ENCODE data around the gene TRIM36. TPM values are rescaled to one million over a fixed set of nuclear protein-coding genes. Genes with fewer than 3 reads are reported as not detected.

Gene TRIM36
- total and polyA plus RNA-seq, 10 of the 15 experiments (the other 5 are each of a cell fraction or from before 2014, with no cell fraction given): 0.01 to 0.09 (median 0.07) TPM; not detected in 6

DNA sequence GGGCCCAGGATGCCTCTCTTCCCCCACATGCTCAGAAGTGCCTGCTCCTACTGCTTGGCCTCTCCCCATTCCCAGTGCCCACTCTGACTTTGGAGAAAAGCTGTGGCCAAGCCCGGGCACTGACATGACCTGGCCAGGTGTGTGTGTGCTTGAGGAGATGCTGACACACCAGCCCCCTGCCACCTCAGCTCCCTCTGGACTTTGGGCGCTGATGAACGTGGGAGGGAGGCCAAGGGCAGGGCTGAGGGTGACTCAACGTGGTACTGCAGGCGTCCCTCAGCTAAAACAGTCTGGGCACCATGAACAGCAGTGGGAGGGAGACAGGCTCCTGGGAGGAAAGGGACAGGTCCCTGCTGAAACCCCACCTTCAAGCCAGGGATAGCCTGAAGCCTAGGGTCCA lies 3.9 kb downstream of the TRIM36 start (continued):
- TF ChIP-seq, protein P1, sequence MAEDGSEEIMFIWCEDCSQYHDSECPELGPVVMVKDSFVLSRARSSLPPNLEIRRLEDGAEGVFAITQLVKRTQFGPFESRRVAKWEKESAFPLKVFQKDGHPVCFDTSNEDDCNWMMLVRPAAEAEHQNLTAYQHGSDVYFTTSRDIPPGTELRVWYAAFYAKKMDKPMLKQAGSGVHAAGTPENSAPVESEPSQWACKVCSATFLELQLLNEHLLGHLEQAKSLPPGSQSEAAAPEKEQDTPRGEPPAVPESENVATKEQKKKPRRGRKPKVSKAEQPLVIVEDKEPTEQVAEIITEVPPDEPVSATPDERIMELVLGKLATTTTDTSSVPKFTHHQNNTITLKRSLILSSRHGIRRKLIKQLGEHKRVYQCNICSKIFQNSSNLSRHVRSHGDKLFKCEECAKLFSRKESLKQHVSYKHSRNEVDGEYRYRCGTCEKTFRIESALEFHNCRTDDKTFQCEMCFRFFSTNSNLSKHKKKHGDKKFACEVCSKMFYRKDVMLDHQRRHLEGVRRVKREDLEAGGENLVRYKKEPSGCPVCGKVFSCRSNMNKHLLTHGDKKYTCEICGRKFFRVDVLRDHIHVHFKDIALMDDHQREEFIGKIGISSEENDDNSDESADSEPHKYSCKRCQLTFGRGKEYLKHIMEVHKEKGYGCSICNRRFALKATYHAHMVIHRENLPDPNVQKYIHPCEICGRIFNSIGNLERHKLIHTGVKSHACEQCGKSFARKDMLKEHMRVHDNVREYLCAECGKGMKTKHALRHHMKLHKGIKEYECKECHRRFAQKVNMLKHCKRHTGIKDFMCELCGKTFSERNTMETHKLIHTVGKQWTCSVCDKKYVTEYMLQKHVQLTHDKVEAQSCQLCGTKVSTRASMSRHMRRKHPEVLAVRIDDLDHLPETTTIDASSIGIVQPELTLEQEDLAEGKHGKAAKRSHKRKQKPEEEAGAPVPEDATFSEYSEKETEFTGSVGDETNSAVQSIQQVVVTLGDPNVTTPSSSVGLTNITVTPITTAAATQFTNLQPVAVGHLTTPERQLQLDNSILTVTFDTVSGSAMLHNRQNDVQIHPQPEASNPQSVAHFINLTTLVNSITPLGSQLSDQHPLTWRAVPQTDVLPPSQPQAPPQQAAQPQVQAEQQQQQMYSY (CRISPR knock-in tag; IDR thresholded peaks at IDR 0.05): no peak
- TF ChIP-seq, protein P2, sequence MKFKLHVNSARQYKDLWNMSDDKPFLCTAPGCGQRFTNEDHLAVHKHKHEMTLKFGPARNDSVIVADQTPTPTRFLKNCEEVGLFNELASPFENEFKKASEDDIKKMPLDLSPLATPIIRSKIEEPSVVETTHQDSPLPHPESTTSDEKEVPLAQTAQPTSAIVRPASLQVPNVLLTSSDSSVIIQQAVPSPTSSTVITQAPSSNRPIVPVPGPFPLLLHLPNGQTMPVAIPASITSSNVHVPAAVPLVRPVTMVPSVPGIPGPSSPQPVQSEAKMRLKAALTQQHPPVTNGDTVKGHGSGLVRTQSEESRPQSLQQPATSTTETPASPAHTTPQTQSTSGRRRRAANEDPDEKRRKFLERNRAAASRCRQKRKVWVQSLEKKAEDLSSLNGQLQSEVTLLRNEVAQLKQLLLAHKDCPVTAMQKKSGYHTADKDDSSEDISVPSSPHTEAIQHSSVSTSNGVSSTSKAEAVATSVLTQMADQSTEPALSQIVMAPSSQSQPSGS (IDR thresholded peaks at IDR 0.05; ENCODE audit: low read length): no peak
- TF ChIP-seq BCL11A (IDR thresholded peaks at IDR 0.05; ENCODE audit: low read depth, low read length): no peak

DNA sequence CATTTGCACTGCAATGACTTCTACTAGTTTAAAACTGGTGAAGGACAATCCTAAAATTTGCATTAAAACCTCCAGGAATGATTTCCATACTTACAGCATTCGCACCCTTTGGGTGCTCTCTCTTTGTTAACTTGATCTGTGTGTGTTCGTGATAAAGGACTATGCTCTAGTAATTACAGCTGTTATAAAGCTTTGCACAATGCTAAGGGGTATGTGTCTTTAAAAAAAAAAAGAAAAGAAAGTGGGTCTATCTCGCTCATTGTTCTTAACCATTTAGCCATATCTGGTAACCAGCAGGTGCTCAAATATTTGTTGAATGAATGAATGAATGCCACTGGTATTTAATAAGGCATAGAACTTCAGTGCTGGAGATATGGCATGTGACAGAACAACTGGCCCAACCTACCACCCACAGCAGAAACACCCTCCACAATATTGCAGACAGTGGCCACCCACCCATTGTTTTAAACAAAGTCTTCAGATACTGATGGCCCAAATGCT lies 8.7 kb downstream of the TRIM36 start:
- in situ Hi-C loops (cut with MboI): no loop called here
- TF ChIP-seq, protein P3, sequence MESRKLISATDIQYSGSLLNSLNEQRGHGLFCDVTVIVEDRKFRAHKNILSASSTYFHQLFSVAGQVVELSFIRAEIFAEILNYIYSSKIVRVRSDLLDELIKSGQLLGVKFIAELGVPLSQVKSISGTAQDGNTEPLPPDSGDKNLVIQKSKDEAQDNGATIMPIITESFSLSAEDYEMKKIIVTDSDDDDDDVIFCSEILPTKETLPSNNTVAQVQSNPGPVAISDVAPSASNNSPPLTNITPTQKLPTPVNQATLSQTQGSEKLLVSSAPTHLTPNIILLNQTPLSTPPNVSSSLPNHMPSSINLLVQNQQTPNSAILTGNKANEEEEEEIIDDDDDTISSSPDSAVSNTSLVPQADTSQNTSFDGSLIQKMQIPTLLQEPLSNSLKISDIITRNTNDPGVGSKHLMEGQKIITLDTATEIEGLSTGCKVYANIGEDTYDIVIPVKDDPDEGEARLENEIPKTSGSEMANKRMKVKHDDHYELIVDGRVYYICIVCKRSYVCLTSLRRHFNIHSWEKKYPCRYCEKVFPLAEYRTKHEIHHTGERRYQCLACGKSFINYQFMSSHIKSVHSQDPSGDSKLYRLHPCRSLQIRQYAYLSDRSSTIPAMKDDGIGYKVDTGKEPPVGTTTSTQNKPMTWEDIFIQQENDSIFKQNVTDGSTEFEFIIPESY (IDR thresholded peaks at IDR 0.05): no peak
- TF ChIP-seq, protein P4, sequence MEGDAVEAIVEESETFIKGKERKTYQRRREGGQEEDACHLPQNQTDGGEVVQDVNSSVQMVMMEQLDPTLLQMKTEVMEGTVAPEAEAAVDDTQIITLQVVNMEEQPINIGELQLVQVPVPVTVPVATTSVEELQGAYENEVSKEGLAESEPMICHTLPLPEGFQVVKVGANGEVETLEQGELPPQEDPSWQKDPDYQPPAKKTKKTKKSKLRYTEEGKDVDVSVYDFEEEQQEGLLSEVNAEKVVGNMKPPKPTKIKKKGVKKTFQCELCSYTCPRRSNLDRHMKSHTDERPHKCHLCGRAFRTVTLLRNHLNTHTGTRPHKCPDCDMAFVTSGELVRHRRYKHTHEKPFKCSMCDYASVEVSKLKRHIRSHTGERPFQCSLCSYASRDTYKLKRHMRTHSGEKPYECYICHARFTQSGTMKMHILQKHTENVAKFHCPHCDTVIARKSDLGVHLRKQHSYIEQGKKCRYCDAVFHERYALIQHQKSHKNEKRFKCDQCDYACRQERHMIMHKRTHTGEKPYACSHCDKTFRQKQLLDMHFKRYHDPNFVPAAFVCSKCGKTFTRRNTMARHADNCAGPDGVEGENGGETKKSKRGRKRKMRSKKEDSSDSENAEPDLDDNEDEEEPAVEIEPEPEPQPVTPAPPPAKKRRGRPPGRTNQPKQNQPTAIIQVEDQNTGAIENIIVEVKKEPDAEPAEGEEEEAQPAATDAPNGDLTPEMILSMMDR (IDR thresholded peaks at IDR 0.05 in 2 of 3, conservative IDR thresholded peaks at IDR 0.05 in 1 of 3; ENCODE audit: control insufficient read depth in 2 of 3, extremely low read depth in 1 of 3, insufficient read depth in 1 of 3, low read depth in 3 of 3, low read length in 3 of 3): no peak
- TF ChIP-seq ZZZ3 (IDR thresholded peaks at IDR 0.05; ENCODE audit: control insufficient read depth, insufficient read length, low read depth) (no peak), SREBF2 (IDR thresholded peaks at IDR 0.05; ENCODE audit: low read length) (no peak), NFIC (IDR thresholded peaks at IDR 0.05; ENCODE audit: low read depth, low read length) (no peak)
- TF ChIP-seq, protein P5, sequence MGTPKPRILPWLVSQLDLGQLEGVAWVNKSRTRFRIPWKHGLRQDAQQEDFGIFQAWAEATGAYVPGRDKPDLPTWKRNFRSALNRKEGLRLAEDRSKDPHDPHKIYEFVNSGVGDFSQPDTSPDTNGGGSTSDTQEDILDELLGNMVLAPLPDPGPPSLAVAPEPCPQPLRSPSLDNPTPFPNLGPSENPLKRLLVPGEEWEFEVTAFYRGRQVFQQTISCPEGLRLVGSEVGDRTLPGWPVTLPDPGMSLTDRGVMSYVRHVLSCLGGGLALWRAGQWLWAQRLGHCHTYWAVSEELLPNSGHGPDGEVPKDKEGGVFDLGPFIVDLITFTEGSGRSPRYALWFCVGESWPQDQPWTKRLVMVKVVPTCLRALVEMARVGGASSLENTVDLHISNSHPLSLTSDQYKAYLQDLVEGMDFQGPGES (IDR thresholded peaks at IDR 0.05): no peak

More for the DNA sequence above, 8.7 kb downstream of the TRIM36 start:
- Histone ChIP-seq H3K27me3 (replicated peaks in 1 of 2; ENCODE audit: control insufficient read depth in 2 of 2, insufficient read depth in 2 of 2, low read length in 1 of 2) (no peaks in the 10 kb centered on the region), H3K4me3 (no peak overlapping the region), H3K4me2 (ENCODE audit: control insufficient read depth, insufficient read depth) (no peak overlapping the region), H3K36me3 (ENCODE audit: control insufficient read depth in 2 of 2, insufficient read depth in 2 of 2, low read length in 1 of 2) (no peaks in the 10 kb centered on the region), H4K20me1 (ENCODE audit: control insufficient read depth, insufficient read depth) (no peaks in the 10 kb centered on the region), H3K79me2 (ENCODE audit: control insufficient read depth, insufficient read depth, low read length) (no peaks in the 10 kb centered on the region), H3K9ac (ENCODE audit: control insufficient read depth, insufficient read depth, low read length) (no peak overlapping the region), H3K27ac (ENCODE audit: control insufficient read depth, insufficient read depth) (no peak overlapping the region), H3K4me1 (ENCODE audit: control insufficient read depth, insufficient read depth, low read length) (no peaks in the 10 kb centered on the region), H3K9me3 (replicated peaks; ENCODE audit: control insufficient read depth, insufficient read depth, low read length) (no peaks in the 10 kb centered on the region; the same call in 2 of the 3 replicates), H2AFZ (ENCODE audit: control insufficient read depth, low read depth, low read length) (no peak overlapping the region)
- CTCF ChIA-PET: no interaction called here
- no peak for DNase-seq (ENCODE audit: low read depth, low spot score)
- SMC1A ChIA-PET (ENCODE audit: uncharacterized antibody, unreplicated experiment): no interaction called here
- BruUV-seq (replicated peaks): no TSS peak
- ATAC-seq: no peak
- POLR2A ChIA-PET: interaction anchor here (0.6 kb wide), 1 partner anchor 885 kb away, joined by 3 read pairs; no protein-coding TSS in a partner anchor
- intact Hi-C loops (cut with micrococcal nuclease; ENCODE audit: unreplicated experiment): no loop called here
- RAD21 ChIA-PET (ENCODE audit: unreplicated experiment): no interaction called here
- no peak for FAIRE-seq
- 35% methylated on average over 3 of the region's 3 CpGs for WGBS (ENCODE audit: insufficient coverage, insufficient replicate concordance, low lambda C conversion rate, missing lambda C conversion rate)

All from GM12878 (cell line).